Stimulated activated CD4-positive, alpha-beta T cell treated with anti-CD3 and anti-CD28 coated beads, Interleukin-12 subunit alpha, Interleukin-12 subunit beta, amount 100 ng/mL, for 4 hours (primary cell): Measurements from ENCODE around the gene ICAM3.

Experiments
- DNase-seq: peaks from one replicate; pipeline ENCODE4 v3.0.0-alpha.2; 2020

ICAM3 gene

DNA sequence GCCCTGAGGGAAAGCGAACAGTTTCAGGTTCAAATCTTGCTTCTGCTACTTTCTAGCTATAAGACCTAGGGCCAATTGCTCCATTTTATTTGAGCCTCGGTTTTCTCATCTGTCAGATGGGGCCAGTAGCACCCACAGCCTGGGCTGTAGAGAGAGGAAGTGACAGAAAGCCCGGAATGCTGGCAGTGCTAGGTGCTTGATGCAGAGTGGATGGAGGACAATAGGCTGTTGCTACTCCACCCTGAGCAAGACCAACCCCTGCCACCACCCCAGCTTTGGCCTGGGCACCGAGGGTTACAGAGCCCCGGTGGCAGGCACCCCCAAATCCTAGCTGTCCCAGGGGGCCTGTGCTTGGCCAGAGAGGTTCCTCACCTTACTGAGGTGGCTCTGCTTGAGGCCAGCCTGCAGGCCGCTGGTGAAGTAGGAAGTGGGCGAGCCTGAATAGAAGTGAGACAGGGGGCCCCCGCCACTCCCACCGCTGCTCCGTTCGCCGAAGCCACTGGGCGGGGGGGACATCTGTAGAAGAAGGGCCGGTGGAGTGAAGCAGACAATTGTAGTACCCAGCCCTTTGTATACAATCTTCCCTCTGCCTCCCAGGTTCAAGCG is 21.5 kb downstream of the ICAM3 start:
- DNase-seq = no peak

DNA sequence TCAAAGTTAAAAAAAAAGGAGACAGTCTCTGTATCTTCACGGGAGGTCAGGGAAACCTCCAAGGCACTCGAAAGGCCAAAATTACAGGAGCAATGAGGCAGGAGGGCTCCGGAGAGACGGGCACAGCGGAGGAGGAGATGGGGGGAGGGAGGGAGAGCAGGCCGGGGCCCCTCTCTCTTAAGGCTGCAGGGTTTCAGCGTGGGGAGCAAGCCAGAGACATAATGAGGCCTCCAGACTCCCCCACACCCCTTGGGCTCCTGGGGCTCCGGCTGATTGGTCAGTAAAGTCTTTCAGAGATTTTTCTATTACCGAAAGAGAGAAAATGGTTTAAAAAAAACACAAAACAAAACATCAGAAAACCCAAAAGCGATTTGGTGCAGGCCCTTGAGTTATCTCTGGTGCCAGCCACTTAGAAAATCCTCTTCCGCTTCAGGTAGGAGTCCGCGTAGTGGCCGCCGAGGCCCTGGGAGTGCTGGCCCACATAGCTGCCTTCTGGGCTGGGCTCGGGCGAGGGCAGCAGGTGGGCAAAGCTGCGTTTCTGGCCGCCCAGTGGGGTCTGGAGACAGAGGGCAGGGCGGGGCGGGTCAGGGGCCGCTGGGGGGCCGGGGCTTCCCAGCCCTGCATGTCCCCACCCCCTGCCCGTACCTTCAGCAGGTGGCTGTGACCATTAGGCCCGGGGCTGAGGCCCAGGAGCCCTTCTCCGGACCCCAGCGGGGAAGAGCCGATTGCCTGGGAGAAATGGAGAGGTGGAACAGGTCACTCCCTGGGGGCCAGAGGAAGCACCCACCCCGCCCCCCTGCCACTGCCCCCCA is 22.2 kb downstream of the ICAM3 start:
- no peak for DNase-seq

DNA sequence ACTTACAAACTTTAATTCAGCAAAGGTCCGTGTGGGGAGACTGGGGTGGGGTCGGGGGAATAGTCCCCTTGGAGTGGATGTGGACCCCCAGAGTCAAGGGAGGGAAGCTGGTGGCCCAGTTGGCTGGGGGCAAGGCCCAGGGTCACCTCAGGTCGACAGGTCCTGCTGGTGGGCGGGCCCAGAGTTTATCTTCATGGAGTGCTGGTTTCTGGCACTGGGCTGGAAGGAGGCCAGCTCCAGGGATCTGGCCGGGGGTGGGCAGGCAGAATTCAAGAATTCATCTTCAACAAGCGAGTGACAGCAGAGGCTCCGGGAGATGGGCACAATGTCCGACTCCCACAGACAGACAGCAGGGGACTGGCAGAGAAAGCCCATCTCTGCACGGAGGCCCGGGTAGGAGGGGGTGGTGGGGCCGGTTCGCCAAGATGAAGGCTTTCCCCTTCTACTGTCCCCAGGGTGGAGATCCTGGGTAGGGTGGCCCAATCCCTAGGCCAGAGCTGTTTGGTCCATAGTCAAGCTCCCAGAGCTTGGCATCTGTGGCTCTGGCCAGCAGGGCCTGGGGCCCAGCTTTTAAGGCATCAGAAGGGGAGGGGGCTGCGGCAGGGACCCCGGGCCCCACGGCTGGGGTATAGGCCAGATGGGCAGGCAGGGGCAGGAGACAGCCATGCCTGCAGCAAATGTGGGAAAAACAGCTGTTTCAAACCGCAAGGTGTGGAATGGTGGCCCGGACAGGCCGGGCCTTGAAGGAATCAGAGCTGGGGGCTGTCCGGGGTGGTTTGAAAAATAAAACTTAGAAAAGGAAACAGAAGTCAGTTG is 23.0 kb downstream of the ICAM3 start:
- no peak for DNase-seq

DNA sequence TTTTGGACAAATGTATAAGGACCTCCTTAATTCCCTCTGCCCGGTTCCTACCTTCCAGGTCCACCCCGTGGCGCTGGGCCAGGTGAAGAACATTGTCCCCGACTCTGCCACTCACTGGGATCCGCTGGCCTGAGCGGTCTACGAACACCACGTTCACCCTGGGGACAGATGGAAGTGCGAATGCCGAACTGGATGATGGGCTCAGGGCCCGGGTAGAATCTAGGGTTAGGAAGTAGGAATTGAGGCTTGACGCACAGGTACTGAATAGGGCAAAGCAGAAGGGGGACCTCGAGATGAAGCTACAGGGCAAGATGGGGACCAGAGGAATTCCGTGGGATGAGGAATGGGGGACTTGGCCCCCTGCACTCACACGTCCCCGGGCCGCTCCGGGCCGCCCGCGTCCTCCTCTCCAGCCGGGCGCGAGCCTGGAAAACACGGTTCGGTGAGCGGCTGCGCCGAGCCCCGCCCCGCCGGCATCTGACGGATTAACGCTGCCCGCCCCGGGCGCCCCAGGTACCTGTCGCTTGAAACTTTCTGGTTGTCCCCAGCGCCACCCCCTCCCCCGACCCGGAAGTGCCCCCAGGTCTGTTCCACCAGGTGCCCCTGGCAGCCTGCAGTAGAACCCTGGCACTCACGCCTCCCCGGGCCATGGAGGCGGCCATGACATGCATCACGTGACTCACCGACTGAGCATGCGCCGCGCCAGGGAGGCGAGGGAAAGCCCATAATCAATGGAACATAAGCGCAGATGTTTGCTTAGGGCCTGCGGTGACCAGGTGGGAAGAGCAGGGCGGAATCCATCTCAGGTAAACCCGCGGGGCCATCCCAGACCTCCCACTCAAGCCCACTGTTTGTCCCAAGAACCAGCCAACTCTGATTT is 23.8 kb downstream of the ICAM3 start, which contains the start of gene FDX2:
FDX2 (minus strand) TSS at position 681 of the 880 bp plus-strand sequence; CDS start at position 662, 19 bp downstream.
- peak; percentile 95 for DNase-seq

DNA sequence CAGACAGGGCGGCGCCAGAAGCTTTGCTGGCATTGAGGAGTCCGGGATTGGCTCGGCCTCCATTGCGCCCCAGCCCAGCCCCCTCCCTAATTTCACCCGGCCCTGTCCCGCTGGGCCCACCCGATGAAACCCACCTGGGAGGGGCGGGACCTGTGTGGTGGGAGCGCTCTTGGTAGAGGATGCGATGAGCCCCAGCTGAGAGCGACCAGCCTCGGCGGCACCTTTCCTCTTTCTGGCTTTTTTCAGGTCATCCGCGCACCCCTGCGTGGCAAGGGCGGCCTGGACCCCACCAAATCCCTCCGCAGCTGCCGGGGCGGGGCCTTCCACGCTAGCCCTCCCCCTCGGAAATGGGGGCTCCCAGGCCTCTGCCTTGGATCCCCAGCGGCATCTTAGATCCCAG is 30.0 kb downstream of the ICAM3 start, which contains the start of gene ZGLP1:
ZGLP1 (minus strand) TSS at position 393 of the 400 bp plus-strand sequence.
- no peak for DNase-seq

DNA sequence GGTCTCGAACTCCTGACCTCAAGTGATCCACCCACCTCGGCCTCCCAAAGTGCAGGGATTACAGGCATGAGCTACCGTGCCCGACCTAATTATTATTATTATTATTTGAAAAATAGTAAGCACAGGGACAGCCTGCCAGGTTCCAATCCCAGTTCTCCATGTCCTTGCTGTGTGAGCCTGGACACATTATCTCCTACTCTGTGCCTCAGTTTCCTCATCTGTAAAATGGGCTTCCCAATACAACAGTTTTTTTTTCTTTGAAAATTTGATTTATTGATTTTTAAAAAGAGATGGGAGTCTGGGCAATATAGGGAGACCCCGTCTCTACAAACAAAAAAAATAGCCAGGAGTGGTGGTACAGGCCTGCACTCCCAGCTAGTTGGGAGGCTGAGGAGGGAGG is 33.1 kb downstream of the ICAM3 start:
- DNase-seq = no peak

GRCh38 chr19:10305139-10305806 is 34.2 kb downstream of the ICAM3 start:
- no peak for DNase-seq

DNA sequence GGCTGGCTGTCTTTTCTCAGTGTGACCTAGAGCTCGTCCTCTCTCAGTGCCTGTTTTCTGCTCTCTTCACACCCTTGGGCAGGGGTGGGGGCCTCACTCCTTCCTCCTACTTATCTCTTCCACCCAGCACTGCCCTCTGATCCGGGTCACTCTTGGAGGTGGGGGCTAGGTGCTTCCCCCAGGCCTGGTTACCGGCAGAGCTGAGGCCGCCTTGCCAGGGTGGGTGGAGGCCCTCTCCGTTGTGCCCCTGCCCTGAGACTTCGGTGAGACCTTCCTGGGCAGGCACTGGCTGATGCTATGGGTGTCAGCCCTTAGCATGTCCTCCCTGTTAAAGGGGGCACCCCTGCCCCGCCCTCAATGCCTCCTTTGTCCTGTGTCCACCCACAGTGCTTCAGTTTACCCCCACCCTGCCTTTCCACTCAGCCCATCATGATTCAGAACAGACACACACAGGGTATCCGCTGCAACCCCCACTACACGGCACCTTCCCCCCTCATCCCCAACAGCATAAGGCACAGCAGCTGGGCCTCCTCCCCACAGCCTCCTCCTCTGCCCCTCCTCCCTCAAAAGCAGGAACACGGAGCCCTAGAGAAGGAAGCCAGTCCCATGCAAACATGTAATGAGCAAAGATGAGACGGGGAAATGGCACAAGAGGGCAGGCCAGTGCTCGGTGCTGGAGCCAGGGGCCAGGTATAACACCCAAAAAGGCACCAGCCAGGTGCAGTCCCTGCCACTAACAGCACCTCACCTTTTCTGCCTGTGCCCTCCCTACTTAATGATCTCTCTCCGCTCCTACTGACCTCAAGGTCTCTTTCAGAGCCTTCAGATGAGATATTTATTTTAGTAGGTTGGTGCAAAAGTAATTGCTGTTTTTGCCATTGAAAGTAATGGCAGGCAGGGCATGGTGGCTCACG is 39.6 kb downstream of the ICAM3 start:
- no peak for DNase-seq

DNA sequence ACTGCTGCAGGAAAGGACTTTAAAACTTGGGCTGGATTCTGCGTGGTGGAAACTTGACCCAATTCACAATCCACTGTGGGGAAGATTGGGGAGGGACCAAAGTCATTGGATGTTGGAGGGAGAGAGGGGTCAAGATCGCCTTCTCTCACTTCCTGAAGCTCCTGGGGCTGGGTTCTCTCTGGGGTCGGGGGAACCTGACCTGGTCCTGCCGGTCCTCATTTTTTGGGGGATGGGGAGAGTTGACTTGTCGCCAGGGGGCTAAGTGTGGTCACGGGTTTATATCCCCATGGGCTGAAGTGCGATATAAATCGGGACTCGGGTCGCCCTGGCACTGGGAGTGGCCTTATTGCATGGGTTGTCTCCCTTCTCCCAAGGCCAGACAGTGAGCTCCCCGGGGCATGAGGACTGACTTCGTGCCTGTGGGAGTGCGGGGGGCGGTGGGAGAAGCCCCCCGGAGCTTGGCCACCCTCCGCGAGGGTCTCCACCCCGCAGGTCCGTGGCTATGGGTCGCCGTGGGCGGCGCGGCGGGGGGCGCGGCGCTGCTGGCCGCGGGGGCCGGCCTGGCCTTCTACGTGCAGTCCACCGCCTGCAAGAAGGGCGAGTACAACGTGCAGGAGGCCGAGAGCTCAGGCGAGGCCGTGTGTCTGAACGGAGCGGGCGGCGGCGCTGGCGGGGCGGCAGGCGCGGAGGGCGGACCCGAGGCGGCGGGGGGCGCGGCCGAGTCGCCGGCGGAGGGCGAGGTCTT is 43.4 kb downstream of the ICAM3 start:
- DNase-seq = no peak

DNA sequence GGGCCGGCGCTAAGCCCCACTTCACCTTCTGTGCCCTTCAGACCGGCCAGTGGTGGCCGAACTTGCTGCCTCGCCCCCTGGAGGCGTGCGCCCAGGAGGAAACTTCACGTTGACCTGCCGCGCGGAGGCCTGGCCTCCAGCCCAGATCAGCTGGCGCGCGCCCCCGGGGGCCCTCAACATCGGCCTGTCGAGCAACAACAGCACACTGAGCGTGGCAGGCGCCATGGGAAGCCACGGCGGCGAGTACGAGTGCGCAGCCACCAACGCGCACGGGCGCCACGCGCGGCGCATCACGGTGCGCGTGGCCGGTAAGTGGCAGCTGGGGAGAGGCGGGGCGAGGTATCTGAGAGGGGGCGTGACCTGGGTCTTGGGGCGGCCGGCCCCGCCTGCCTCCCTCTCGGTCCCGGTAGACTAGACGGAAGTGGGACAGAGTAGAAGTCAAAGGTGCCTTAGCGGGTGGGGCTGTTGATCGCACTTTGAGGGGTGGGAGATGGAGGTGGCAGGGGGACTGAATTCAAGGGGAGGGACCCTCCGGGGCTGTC is 44.0 kb downstream of the ICAM3 start:
- DNase-seq = peak; percentile 44

DNA sequence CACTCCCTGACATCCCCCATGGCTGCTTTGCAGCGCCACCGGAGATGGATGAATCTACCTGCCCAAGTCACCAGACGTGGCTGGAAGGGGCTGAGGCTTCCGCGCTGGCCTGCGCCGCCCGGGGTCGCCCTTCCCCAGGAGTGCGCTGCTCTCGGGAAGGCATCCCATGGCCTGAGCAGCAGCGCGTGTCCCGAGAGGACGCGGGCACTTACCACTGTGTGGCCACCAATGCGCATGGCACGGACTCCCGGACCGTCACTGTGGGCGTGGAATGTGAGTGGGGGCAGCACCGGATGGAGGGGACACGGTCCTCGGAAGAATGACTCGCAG is 45.1 kb downstream of the ICAM3 start:
- DNase-seq = no peak

- DNase-seq = no peak
Measured at GRCh38 chr19:10293637-10294367, 45.6 kb downstream of the ICAM3 start.

DNA sequence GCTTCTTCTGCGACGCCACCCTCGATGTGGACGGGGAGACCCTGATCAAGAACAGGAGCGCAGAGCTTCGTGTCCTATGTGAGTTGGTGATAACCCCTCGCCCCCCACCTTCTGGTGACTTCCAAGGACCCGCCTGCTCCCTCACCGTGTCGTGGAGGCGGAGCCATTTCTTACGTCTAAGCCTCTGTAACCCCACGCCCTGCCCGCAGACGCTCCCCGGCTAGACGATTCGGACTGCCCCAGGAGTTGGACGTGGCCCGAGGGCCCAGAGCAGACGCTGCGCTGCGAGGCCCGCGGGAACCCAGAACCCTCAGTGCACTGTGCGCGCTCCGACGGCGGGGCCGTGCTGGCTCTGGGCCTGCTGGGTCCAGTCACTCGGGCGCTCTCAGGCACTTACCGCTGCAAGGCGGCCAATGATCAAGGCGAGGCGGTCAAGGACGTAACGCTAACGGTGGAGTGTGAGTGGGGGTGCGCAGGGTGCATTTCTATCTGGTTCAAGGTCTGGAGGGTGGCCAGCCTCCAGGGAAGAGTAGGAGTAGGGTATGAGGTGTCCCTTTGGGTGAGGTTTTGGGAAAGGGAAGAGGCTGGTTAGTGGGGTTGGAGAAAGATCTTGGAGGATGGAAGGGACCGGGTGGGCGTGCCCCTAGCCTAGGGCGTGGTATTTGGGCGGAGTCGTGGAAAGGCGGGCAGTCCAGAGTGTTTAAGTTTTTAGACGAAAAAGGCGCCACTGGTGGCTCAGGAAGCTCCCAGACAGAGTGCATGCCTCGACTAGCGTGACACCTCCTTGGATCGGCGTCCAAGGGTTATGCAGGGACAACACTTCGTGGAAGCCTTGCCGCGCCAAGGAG is 46.4 kb downstream of the ICAM3 start:
- DNase-seq = no peak

DNA sequence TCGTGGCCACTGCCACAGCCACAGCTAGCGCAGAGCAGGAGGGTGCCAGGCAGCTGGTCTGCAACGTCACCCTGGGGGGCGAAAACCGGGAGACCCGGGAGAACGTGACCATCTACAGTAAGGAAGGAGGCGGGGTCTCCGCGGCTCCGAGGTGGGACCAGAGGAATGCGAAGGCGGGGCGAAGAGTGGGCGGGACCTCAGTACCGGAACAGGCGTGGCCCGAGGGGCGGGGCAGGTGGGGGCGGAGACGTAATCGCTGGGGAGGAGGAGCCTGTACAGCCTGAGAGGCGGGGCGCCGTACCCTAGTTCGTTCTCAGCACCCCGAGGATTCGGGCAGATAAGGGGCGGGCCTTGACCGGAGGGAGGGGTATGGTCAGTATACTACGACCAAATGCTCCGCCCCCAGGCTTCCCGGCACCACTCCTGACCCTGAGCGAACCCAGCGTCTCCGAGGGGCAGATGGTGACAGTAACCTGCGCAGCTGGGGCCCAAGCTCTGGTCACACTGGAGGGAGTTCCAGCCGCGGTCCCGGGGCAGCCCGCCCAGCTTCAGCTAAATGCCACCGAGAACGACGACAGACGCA is 47.1 kb downstream of the ICAM3 start:
- DNase-seq = peak; percentile 66

- DNase-seq = no peak
Measured at GRCh38 chr19:10291554-10292205, 47.7 kb downstream of the ICAM3 start.

- peak; percentile 44 for DNase-seq
Measured at GRCh38 chr19:10290876-10291553, 48.4 kb downstream of the ICAM3 start.
